Psoas muscle (tissue), 8 donors: ENCODE data around the gene ALOX12B. TPM values are rescaled to one million over a fixed set of nuclear protein-coding genes. Genes with fewer than 3 reads are reported as not detected.

Experiments used
- ATAC-seq, 4 donors: fragments of 200-7000 bp; cut with Tn5 transposase; one replicate each; pipeline ENCODE4 v1.9.1; 2020; ENCODE audit warnings: moderate library complexity in 3 of 4, mild to moderate bottlenecking in 2 of 4
- DNase-seq, 2 donors: peaks; one replicate each; pipeline ENCODE4 v3.0.0-alpha.2; 2020
- H3K27ac ChIP-seq: fragments of 200-600 bp; one replicate; pipeline ENCODE4 v1.8.0; 2022
- H3K27me3 ChIP-seq, 3 donors: fragments of 200-600 bp in 1 of 3; one replicate each; pipeline versions ENCODE4 v1.6.1 to v1.8.0; 2013 to 2022; ENCODE audit warnings: low read length in 2 of 3, mild to moderate bottlenecking in 2 of 3, moderate library complexity in 1 of 3; ENCODE audit not compliant: insufficient read depth in 3 of 3
- H3K36me3 ChIP-seq, 2 donors: fragments of 200-600 bp in 1 of 2; one replicate each; pipeline versions ENCODE4 v1.6.1 to v1.8.0; 2013 to 2022; ENCODE audit warnings: low read depth in 1 of 2, mild to moderate bottlenecking in 1 of 2, moderate library complexity in 1 of 2; ENCODE audit not compliant: insufficient read depth in 1 of 2
- H3K4me1 ChIP-seq: fragments of 200-600 bp; one replicate; pipeline ENCODE4 v1.8.0; 2022
- H3K4me3 ChIP-seq: fragments of 200-600 bp; one replicate; pipeline ENCODE4 v1.8.0; 2022; ENCODE audit warnings: mild to moderate bottlenecking
- H3K9me3 ChIP-seq: fragments of 200-600 bp; one replicate; pipeline ENCODE4 v1.8.0; 2022
- CTCF ChIP-seq: fragments of 200-600 bp; IDR thresholded peaks from one replicate; pipeline ENCODE4 v1.8.0; 2022; ENCODE audit warnings: antibody characterized with exemption
- WGBS, 3 donors: extraction: QIAGEN DNeasy Blood & Tissue Kit; methylation state at CpG; one replicate each; pipeline versions ENCODE4 v1.1.6 to v1.1.7; 2013; 5-methylcytosine and 5-hydroxymethylcytosine counted together
- intact Hi-C, 2 donors: fragments of 100-400 bp; cut with DNase I; formaldehyde crosslinking; loops; one replicate each; pipeline versions ENCODE4 v1.11.0 to v1.14.2; 2022
- polyA plus RNA-seq, 3 donors: library from polyadenylated mRNA; stranded (reverse); fragments of 200-250 nt; gene quantifications; one replicate each; pipeline ENCODE4 v1.2.3, GENCODE V29; 2013
- total RNA-seq, 4 donors: library from RNA; stranded (reverse); fragmentation: NEBNext Ultra II Directional in 2 of 4; extraction: Animal tissue kit (Norgen Biotek cat#: 25700) in 2 of 4; gene quantifications; one replicate each; pipeline versions ENCODE4 v1.2.1 to v1.2.4, GENCODE V29; 2021 to 2023
- donor health status: healthy with polysubstance abuse.
- donor health status: DM: no; HTN: no; CAD: no; lungs with moderate emphysema.
- donor health status: Bipolar disorder and iron deficiency.
- donor health status: healthy.
- donor health status: DM: yes; HTN: yes; CAD: no.
- donor health status: DM: no; HTN: no; CAD: no.
- donor health status: DM: no; HTN: no; CAD: no.
- donor health status: DM: yes; HTN: yes; CAD: no.

Gene ALOX12B
- total and polyA plus RNA-seq, 7 donors = not detected

DNA sequence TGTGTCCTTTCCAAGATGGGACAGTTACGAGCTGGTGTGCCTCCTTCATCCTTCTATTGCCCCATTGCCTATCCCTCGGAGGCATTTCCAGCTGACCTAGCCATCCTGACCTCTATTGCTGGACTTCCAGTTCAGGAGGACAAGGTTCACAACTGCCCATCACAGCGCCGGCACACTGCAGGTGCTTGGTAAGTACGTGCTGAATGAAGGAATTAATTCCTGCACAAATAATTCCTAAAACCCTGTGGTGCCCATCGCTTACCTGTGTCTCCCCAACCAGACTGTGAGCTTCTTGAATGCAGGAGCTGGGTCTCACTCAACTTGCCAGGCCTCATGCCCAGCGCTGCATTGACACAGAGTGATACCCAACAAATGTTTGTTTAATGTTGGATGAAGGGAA, 35.7 kb downstream of the ALOX12B start:
- Histone ChIP-seq H3K36me3 (no peaks in the 10 kb centered on the region), H3K9me3 (no peaks in the 10 kb centered on the region), H3K4me1 (no peaks in the 10 kb centered on the region), H3K27me3 (peaks cover 0 to 4% (median 0%) of the 10 kb centered on the region in 3 donors), H3K27ac (no peak overlapping the region), H3K4me3 (no peak overlapping the region)
- no peak for ATAC-seq
- WGBS, 3 donors = 70 to 84% (median 83%) methylated on average over 7 of the region's 7 CpGs
- DNase-seq = no peak
- intact Hi-C loops = loop anchor here in 1 of 2 donors (10.0 kb wide), 1 partner anchor 307 kb away; no protein-coding TSS in a partner anchor
- no peak for TF ChIP-seq CTCF

GRCh38 chr17:8048736-8049135, 38.8 kb downstream of the ALOX12B start:
- 85 to 88% (median 87%) methylated on average over 8 of the region's 8 CpGs for WGBS, 3 donors
- intact Hi-C loops = loop anchor here in 1 of 2 donors (10.0 kb wide), 1 partner anchor 134 kb away; the partner anchor contains the start of gene RNF227
- ATAC-seq (no peak), DNase-seq (no peak)
- Histone ChIP-seq H3K27ac (no peak overlapping the region), H3K36me3 (no peaks in the 10 kb centered on the region), H3K27me3 (peaks cover 0 to 10% (median 0%) of the 10 kb centered on the region in 3 donors), H3K9me3 (no peaks in the 10 kb centered on the region), H3K4me1 (no peaks in the 10 kb centered on the region), H3K4me3 (no peak overlapping the region)
- no peak for TF ChIP-seq CTCF

DNA sequence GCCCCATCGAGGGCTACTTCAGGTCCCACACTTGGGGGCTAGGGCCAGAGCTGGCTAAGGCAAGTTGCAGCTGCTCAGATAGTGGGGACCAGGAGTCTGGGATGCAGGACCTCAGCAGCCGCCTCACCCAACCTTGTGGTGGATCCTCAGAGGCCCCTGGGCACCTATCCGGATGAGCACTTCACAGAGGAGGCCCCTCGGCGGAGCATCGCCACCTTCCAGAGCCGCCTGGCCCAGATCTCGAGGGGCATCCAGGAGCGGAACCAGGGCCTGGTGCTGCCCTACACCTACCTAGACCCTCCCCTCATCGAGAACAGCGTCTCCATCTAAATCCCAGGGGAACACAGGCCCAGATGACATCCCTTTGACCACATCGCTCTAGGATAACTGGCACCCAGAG, 39.3 kb downstream of the ALOX12B start:
- no peaks in the 10 kb centered on the region for H3K4me1 ChIP-seq
- DNase-seq = no peak
- H3K27me3 ChIP-seq = peaks cover 0 to 10% (median 0%) of the 10 kb centered on the region in 3 donors
- H3K27ac ChIP-seq = no peak overlapping the region
- ATAC-seq = no peak
- no peaks in the 10 kb centered on the region for H3K9me3 ChIP-seq
- no peak for TF ChIP-seq CTCF
- WGBS, 3 donors = 83 to 89% (median 86%) methylated on average over 12 of the region's 12 CpGs
- no peaks in the 10 kb centered on the region for H3K36me3 ChIP-seq
- intact Hi-C loops = loop anchor here in 1 of 2 donors (10.0 kb wide), 1 partner anchor 133 kb away; the partner anchor contains the start of gene RNF227
- H3K4me3 ChIP-seq = no peak overlapping the region

DNA sequence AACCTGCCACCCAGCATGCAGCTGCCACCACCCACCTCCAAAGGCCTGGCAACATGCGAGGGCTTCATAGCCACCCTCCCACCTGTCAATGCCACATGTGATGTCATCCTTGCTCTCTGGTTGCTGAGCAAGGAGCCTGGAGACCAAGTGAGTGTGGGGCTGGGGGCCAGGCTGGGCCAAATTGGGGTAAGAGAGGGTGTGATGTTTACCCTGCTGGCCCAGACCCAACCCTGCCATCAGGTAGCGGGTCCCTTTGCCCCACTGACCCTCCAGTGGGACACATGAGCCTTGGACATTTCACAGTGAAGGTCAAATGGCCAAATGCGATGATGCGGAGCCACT, 39.8 kb downstream of the ALOX12B start:
- 86 to 91% (median 89%) methylated on average over 4 of the region's 4 CpGs for WGBS, 3 donors
- Histone ChIP-seq H3K4me3 (no peak overlapping the region), H3K36me3 (no peaks in the 10 kb centered on the region), H3K4me1 (no peaks in the 10 kb centered on the region), H3K27ac (no peak overlapping the region), H3K27me3 (peaks cover 0 to 10% (median 0%) of the 10 kb centered on the region in 3 donors), H3K9me3 (no peaks in the 10 kb centered on the region)
- intact Hi-C loops = loop anchor here in 1 of 2 donors (10.0 kb wide), 1 partner anchor 133 kb away; the partner anchor contains the start of gene RNF227
- TF ChIP-seq CTCF = no peak
- ATAC-seq = no peak
- no peak for DNase-seq
